Subcutaneous adipose tissue (tissue), 4 donors: ENCODE measurements around the gene OXT. TPM values are rescaled to one million over a fixed set of nuclear protein-coding genes. Genes with fewer than 3 reads are reported as not detected.

Experiments used
- CTCF ChIP-seq: fragments of 450-650 bp; IDR thresholded peaks from one replicate; pipeline ENCODE4 v1.5.1; 2016; ENCODE audit warnings: low read depth, mild to moderate bottlenecking, control low read depth, antibody characterized with exemption, moderate library complexity
- total RNA-seq, 4 donors: library from RNA; depleted of rRNA; stranded (reverse); fragments of >200 nt; gene quantifications; one replicate each; pipeline ENCODE4 v1.1.0, GENCODE V29; 2016

Gene OXT
- 1 to 10 TPM in 3 of 4 donors, not detected in 1; 2.0 to 3.5 (median 2.3) TPM for total RNA-seq

- TF ChIP-seq CTCF: no peak
Observed at GRCh38 chr20:3071610-3072529, at the start of gene OXT. Gene OXT, plus strand, starts transcription at chr20:3071620. Its CDS starts 36 bp downstream, at chr20:3071656.

GRCh38 chr20:3021777-3022176, 49.6 kb upstream of the OXT start:
- no peak for TF ChIP-seq CTCF

GRCh38 chr20:3027987-3028386, 43.4 kb upstream of the OXT start:
- no peak for TF ChIP-seq CTCF

- TF ChIP-seq CTCF: no peak
Observed at GRCh38 chr20:3031524-3032147, 39.8 kb upstream of the OXT start.

GRCh38 chr20:3032624-3033023, 38.8 kb upstream of the OXT start:
- no peak for TF ChIP-seq CTCF

- TF ChIP-seq CTCF: no peak
Observed at GRCh38 chr20:3037654-3038053, 33.8 kb upstream of the OXT start.

- TF ChIP-seq CTCF: no peak
Observed at GRCh38 chr20:3038454-3038853, 33.0 kb upstream of the OXT start.
